GM12891 (cell line): ENCODE measurements around the gene TGIF1.

Experiments used
- POLR2A ChIP-seq: IDR thresholded peaks from 2 replicates; pipeline ENCODE4 v1.6.1; 2011; ENCODE audit warnings: low read depth, low read length, control low read depth
- POLR2AphosphoS5 ChIP-seq: IDR thresholded peaks from 2 replicates; pipeline ENCODE4 v1.6.1; 2011; ENCODE audit warnings: low read depth, low read length, control low read depth
- POU2F2 ChIP-seq: IDR thresholded peaks from 2 replicates; pipeline ENCODE4 v1.6.1; 2011; ENCODE audit warnings: low read depth, mild to moderate bottlenecking, control low read depth, low read length, moderate library complexity

- TF ChIP-seq POLR2AphosphoS5 (no peak), POU2F2 (no peak), POLR2A (no peak)
Measured at GRCh38 chr18:3447068-3447894, 2.7 kb upstream of the TGIF1 start.
